ENCODE data around the gene LOXL4. TPM values are rescaled to one million over a fixed set of nuclear protein-coding genes. Genes with fewer than 3 reads are reported as not detected.

LOXL4 gene
- total and polyA plus RNA-seq, 7 donors, result 1.1 to 15.8 (median 8.5) TPM; not detected in 1

- Histone ChIP-seq H3K4me3 (no peak overlapping the region), H3K27me3 (no peaks in the 10 kb centered on the region), H3K9me3 (no peaks in the 10 kb centered on the region), H3K4me1 (peaks cover 0 to 5% (median 4%) of the 10 kb centered on the region in 4 donors), H3K36me3 (no peaks in the 10 kb centered on the region), H3K27ac (no peak overlapping the region)
- TF ChIP-seq POLR2AphosphoS5 (IDR thresholded peaks at IDR 0.05), result no peak
- TF ChIP-seq CTCF (IDR thresholded peaks at IDR 0.05), result no peak
- no peak for TF ChIP-seq EP300 (IDR thresholded peaks at IDR 0.05)
- TF ChIP-seq POLR2A (IDR thresholded peaks at IDR 0.05), result no peak
- intact Hi-C loops (cut with DNase I), result no loop called here
- DNase-seq, result peak; percentile 68
- WGBS, 2 donors, result 55 to 64% methylated on average over 8 of the region's 8 CpGs
These were observed 25.7 kb upstream of the LOXL4 start for GRCh38 chr10:98293550-98294269.

- H3K9me3 ChIP-seq, result no peaks in the 10 kb centered on the region
- H3K27ac ChIP-seq, result no peak overlapping the region
- DNase-seq, result peak; percentile 61
- TF ChIP-seq EP300 (IDR thresholded peaks at IDR 0.05) (no peak), POLR2AphosphoS5 (IDR thresholded peaks at IDR 0.05) (no peak), CTCF (IDR thresholded peaks at IDR 0.05) (no peak)
- no peaks in the 10 kb centered on the region for H3K27me3 ChIP-seq
- WGBS, 2 donors, result 74 to 79% methylated on average over 4 of the region's 4 CpGs
- H3K36me3 ChIP-seq, result no peaks in the 10 kb centered on the region
- intact Hi-C loops (cut with DNase I), result no loop called here
- H3K4me1 ChIP-seq, result peaks cover 0 to 5% (median 4%) of the 10 kb centered on the region in 4 donors
- H3K4me3 ChIP-seq, result no peak overlapping the region
These were observed 25.0 kb upstream of the LOXL4 start for GRCh38 chr10:98292971-98293370.

- TF ChIP-seq CTCF (IDR thresholded peaks at IDR 0.05), result no peak
- TF ChIP-seq POLR2AphosphoS5 (IDR thresholded peaks at IDR 0.05), result no peak
- no peak for TF ChIP-seq EP300 (IDR thresholded peaks at IDR 0.05)
- no peak for TF ChIP-seq POLR2A (IDR thresholded peaks at IDR 0.05)
- H3K4me3 ChIP-seq, result no peak overlapping the region
- H3K27me3 ChIP-seq, result no peaks in the 10 kb centered on the region
- H3K36me3 ChIP-seq, result no peaks in the 10 kb centered on the region
- no peak for DNase-seq
- no peaks in the 10 kb centered on the region for H3K4me1 ChIP-seq
- WGBS, 2 donors, result 63 to 75% methylated on average over 10 of the region's 10 CpGs
- H3K27ac ChIP-seq, result no peak overlapping the region
- H3K9me3 ChIP-seq, result no peaks in the 10 kb centered on the region
- intact Hi-C loops (cut with DNase I), result no loop called here
These were observed 21.8 kb upstream of the LOXL4 start for GRCh38 chr10:98289802-98290209.

- Histone ChIP-seq H3K27ac (no peak overlapping the region), H3K4me1 (no peaks in the 10 kb centered on the region), H3K27me3 (no peaks in the 10 kb centered on the region), H3K36me3 (no peaks in the 10 kb centered on the region), H3K9me3 (no peaks in the 10 kb centered on the region), H3K4me3 (no peak overlapping the region)
- intact Hi-C loops (cut with DNase I), result no loop called here
- TF ChIP-seq POLR2AphosphoS5 (IDR thresholded peaks at IDR 0.05), result no peak
- TF ChIP-seq EP300 (IDR thresholded peaks at IDR 0.05), result no peak
- TF ChIP-seq POLR2A (IDR thresholded peaks at IDR 0.05), result no peak
- no peak for TF ChIP-seq CTCF (IDR thresholded peaks at IDR 0.05)
- DNase-seq, result no peak
- WGBS, 2 donors, result 94 to 96% methylated on average over 5 of the region's 5 CpGs
These were observed 19.3 kb upstream of the LOXL4 start for GRCh38 chr10:98287321-98287720.

- H3K27me3 ChIP-seq, result no peaks in the 10 kb centered on the region
- no peaks in the 10 kb centered on the region for H3K9me3 ChIP-seq
- no peaks in the 10 kb centered on the region for H3K4me1 ChIP-seq
- WGBS, 2 donors, result 93 to 94% methylated on average over 12 of the region's 12 CpGs
- no peak overlapping the region for H3K27ac ChIP-seq
- no peak for DNase-seq
- no peak overlapping the region for H3K4me3 ChIP-seq
- H3K36me3 ChIP-seq, result no peaks in the 10 kb centered on the region
- intact Hi-C loops (cut with DNase I), result no loop called here
- TF ChIP-seq CTCF (IDR thresholded peaks at IDR 0.05) (no peak), EP300 (IDR thresholded peaks at IDR 0.05) (no peak), POLR2AphosphoS5 (IDR thresholded peaks at IDR 0.05) (no peak), POLR2A (IDR thresholded peaks at IDR 0.05) (no peak)
These were observed 18.4 kb upstream of the LOXL4 start for GRCh38 chr10:98286419-98286818.
